SU-DHL-6 (cell line): Measurements from ENCODE around the gene UTP15.

Source experiments
- H2AFZ ChIP-seq: fragments of 200-600 bp; sonication (generic); 2 replicates; pipeline ENCODE4 v1.6.1; 2014; ENCODE audit warnings: low read depth, mild to moderate bottlenecking, moderate library complexity, mixed read lengths, antibody characterized with exemption, low read length; ENCODE audit not compliant: severe bottlenecking
- H3F3A ChIP-seq: fragments of 200-600 bp; shearing (Covaris generic); 2 replicates; pipeline ENCODE4 v1.6.0; 2016; ENCODE audit warnings: antibody characterized with exemption, mild to moderate bottlenecking; ENCODE audit not compliant: insufficient read depth
- H3K27ac ChIP-seq: fragments of 200-600 bp; sonication (generic); 2 replicates; pipeline ENCODE4 v1.5.1; 2016; ENCODE audit warnings: low read depth, mild to moderate bottlenecking, low read length, moderate library complexity, mixed read lengths
- H3K27me3 ChIP-seq: fragments of 200-600 bp; sonication (generic), shearing (Covaris generic); 2 replicates; pipeline ENCODE4 v1.6.0; 2014; ENCODE audit warnings: mild to moderate bottlenecking, low read length
- H3K36me3 ChIP-seq: fragments of 200-600 bp; sonication (generic); 2 replicates; pipeline ENCODE4 v1.6.1; 2014; ENCODE audit warnings: mild to moderate bottlenecking, low read length, mixed read lengths
- H3K4me2 ChIP-seq: fragments of 300-600, 200-600 bp; shearing (Covaris generic), sonication (generic); 2 replicates; pipeline ENCODE4 v1.6.0; 2014; ENCODE audit warnings: low read length, low read depth, mild to moderate bottlenecking; ENCODE audit not compliant: poor library complexity, severe bottlenecking
- H3K4me3 ChIP-seq: fragments of 200-600 bp; sonication (generic); 2 replicates; pipeline ENCODE4 v1.5.1; 2014; ENCODE audit warnings: antibody characterized with exemption, low read length, mild to moderate bottlenecking, mixed read lengths; ENCODE audit not compliant: insufficient read depth, poor library complexity, severe bottlenecking
- H3K79me2 ChIP-seq: fragments of 200-600 bp; sonication (generic); 2 replicates; pipeline ENCODE4 v1.6.1; 2014; ENCODE audit warnings: mild to moderate bottlenecking, low read length, moderate library complexity; ENCODE audit not compliant: insufficient read depth
- H3K9ac ChIP-seq: fragments of 200-600 bp; sonication (generic); 2 replicates; pipeline ENCODE4 v1.7.0; 2014; ENCODE audit warnings: mild to moderate bottlenecking, low read length
- H3K9me2 ChIP-seq: fragments of 200-600 bp; sonication (generic); replicated peaks from 2 replicates; pipeline ENCODE4 v1.6.1; 2014; ENCODE audit warnings: low read length; ENCODE audit not compliant: insufficient read depth
- H3K9me3 ChIP-seq: fragments of 200-600 bp; sonication (generic); 2 replicates; pipeline ENCODE4 v1.6.1; 2014; ENCODE audit warnings: low read length, mixed read lengths; ENCODE audit not compliant: insufficient read depth
- H4K20me1 ChIP-seq: fragments of 200-600 bp; sonication (generic); 2 replicates; pipeline ENCODE4 v1.6.1; 2014; ENCODE audit warnings: low read depth, mild to moderate bottlenecking, antibody characterized with exemption, low read length, moderate library complexity, mixed read lengths
- CTCF ChIP-seq: fragments of 200-600 bp; sonication (generic); IDR thresholded peaks from one replicate; pipeline ENCODE4 v1.5.1; 2017; ENCODE audit warnings: antibody characterized with exemption, mild to moderate bottlenecking, low read length, moderate library complexity; ENCODE audit not compliant: insufficient read depth, poor library complexity, severe bottlenecking
- EZH2phosphoT487 ChIP-seq: fragments of 200-600 bp; sonication (generic), shearing (Covaris generic); conservative IDR thresholded peaks from 2 replicates; pipeline ENCODE4 v1.6.1; 2018; ENCODE audit warnings: mild to moderate bottlenecking, antibody characterized with exemption, low read length, moderate library complexity, mixed read lengths

Gene UTP15

GRCh38 chr5:73596705-73597328 is 31.3 kb downstream of the UTP15 start:
- no peaks in the 10 kb centered on the region for H3K9me2 ChIP-seq
- no peaks in the 10 kb centered on the region for H3F3A ChIP-seq
- peak; percentile 49 for TF ChIP-seq CTCF
- no peak for TF ChIP-seq EZH2phosphoT487
- no peaks in the 10 kb centered on the region for H3K79me2 ChIP-seq
- no peak overlapping the region for H3K9ac ChIP-seq
- no peaks in the 10 kb centered on the region for H3K9me3 ChIP-seq
- H2AFZ ChIP-seq: no peak overlapping the region
- H3K27me3 ChIP-seq: no peaks in the 10 kb centered on the region
- H3K4me2 ChIP-seq: no peak overlapping the region
- H3K36me3 ChIP-seq: no peaks in the 10 kb centered on the region
- H3K4me3 ChIP-seq: no peak overlapping the region
- H4K20me1 ChIP-seq: no peaks in the 10 kb centered on the region
- H3K27ac ChIP-seq: no peak overlapping the region

- no peaks in the 10 kb centered on the region for H3K9me3 ChIP-seq
- H3K36me3 ChIP-seq: no peaks in the 10 kb centered on the region
- H3K9ac ChIP-seq: no peak overlapping the region
- H3F3A ChIP-seq: no peaks in the 10 kb centered on the region
- no peaks in the 10 kb centered on the region for H4K20me1 ChIP-seq
- no peaks in the 10 kb centered on the region for H3K9me2 ChIP-seq
- no peak overlapping the region for H3K4me2 ChIP-seq
- H2AFZ ChIP-seq: no peak overlapping the region
- no peak overlapping the region for H3K4me3 ChIP-seq
- no peaks in the 10 kb centered on the region for H3K27me3 ChIP-seq
- TF ChIP-seq CTCF (no peak), EZH2phosphoT487 (no peak)
- no peak overlapping the region for H3K27ac ChIP-seq
- no peaks in the 10 kb centered on the region for H3K79me2 ChIP-seq
Observed at GRCh38 chr5:73599380-73599779, 33.8 kb downstream of the UTP15 start.

- no peaks in the 10 kb centered on the region for H4K20me1 ChIP-seq
- H3F3A ChIP-seq: no peaks in the 10 kb centered on the region
- no peak overlapping the region for H3K4me3 ChIP-seq
- H3K79me2 ChIP-seq: no peaks in the 10 kb centered on the region
- no peak overlapping the region for H3K4me2 ChIP-seq
- H3K9me2 ChIP-seq: no peaks in the 10 kb centered on the region
- H3K9ac ChIP-seq: no peak overlapping the region
- TF ChIP-seq CTCF: no peak
- no peak for TF ChIP-seq EZH2phosphoT487
- H3K27ac ChIP-seq: no peak overlapping the region
- no peaks in the 10 kb centered on the region for H3K27me3 ChIP-seq
- no peaks in the 10 kb centered on the region for H3K36me3 ChIP-seq
- H3K9me3 ChIP-seq: no peaks in the 10 kb centered on the region
- no peak overlapping the region for H2AFZ ChIP-seq
Observed at GRCh38 chr5:73603998-73604397, 38.5 kb downstream of the UTP15 start.
